Right cardiac atrium (tissue), 5 donors: ENCODE results near the gene MICU1. TPM values are rescaled to one million over a fixed set of nuclear protein-coding genes. Genes with fewer than 3 reads are reported as not detected.
"Not testable (repeated sequence)": the region's sequence is repeated elsewhere in the genome, so short reads cannot be mapped to it uniquely, and the experiment has no call there.

Source experiments
- ATAC-seq, 2 donors: fragments of 200-7000 bp; cut with Tn5 transposase; one replicate each; pipeline versions ENCODE4 v1.8.0 to v1.9.1; 2020; ENCODE audit warnings: moderate library complexity in 2 of 2, mild to moderate bottlenecking in 1 of 2
- DNase-seq, 3 donors: peaks; one replicate each; pipeline ENCODE4 v3.0.0-alpha.2; 2020
- H3K27ac ChIP-seq: one replicate; pipeline ENCODE4 v1.5.1; 2013; ENCODE audit warnings: mild to moderate bottlenecking, low read length, control low read depth, moderate library complexity
- H3K27me3 ChIP-seq: one replicate; pipeline ENCODE4 v1.6.1; 2013; ENCODE audit not compliant: control insufficient read depth, insufficient read depth
- H3K4me1 ChIP-seq: one replicate; pipeline ENCODE4 v1.6.1; 2013; ENCODE audit warnings: low read length; ENCODE audit not compliant: control insufficient read depth, insufficient read depth
- H3K4me3 ChIP-seq: one replicate; pipeline ENCODE4 v1.5.1; 2013; ENCODE audit warnings: low read length, control low read depth
- H3K9me3 ChIP-seq: one replicate; pipeline ENCODE4 v1.6.1; 2013; ENCODE audit warnings: low read length; ENCODE audit not compliant: control insufficient read depth
- WGBS: extraction: QIAGEN DNeasy Blood & Tissue Kit; methylation state at CpG from one replicate; pipeline ENCODE4 v1.1.7; 2013; 5-methylcytosine and 5-hydroxymethylcytosine counted together
- intact Hi-C, 4 donors: fragments of 100-400 bp; cut with DNase I; formaldehyde crosslinking; loops; one replicate each; pipeline versions ENCODE4 v1.11.0 to v1.14.0; 2022 to 2023
- polyA plus RNA-seq: library from polyadenylated mRNA; stranded (reverse); fragments of 200-250 nt; gene quantifications from one replicate; pipeline ENCODE4 v1.2.3, GENCODE V29; 2013
- total RNA-seq, 4 donors: library from RNA; stranded (reverse); fragmentation: NEBNext Ultra II Directional; extraction: Animal tissue kit (Norgen Biotek cat#: 25700); gene quantifications; one replicate each; pipeline ENCODE4 v1.2.1, GENCODE V29; 2021
- donor health status: healthy with polysubstance abuse.
- donor health status: DM: no; HTN: yes; CAD: no.
- donor health status: DM: no; HTN: no; CAD: no.
- donor health status: DM: no; HTN: yes; CAD: no; lungs with severe emphysema.
- donor health status: DM: yes; HTN: yes; CAD: no.

The MICU1 gene
- total and polyA plus RNA-seq, 5 donors, result 35.3 to 51.2 (median 42.0) TPM

- intact Hi-C loops, result no loop called here
- Histone ChIP-seq H3K4me1 (no peaks in the 10 kb centered on the region), H3K27ac (no peak overlapping the region), H3K27me3 (no peaks in the 10 kb centered on the region), H3K9me3 (no peaks in the 10 kb centered on the region), H3K4me3 (no peak overlapping the region)
- ATAC-seq (no peak), DNase-seq (no peak)
- 93% methylated on average over 3 of the region's 3 CpGs for WGBS
These were observed 64.1 kb downstream of the MICU1 start for GRCh38 chr10:72561745-72562166.

- Histone ChIP-seq H3K27me3 (no peaks in the 10 kb centered on the region), H3K9me3 (no peaks in the 10 kb centered on the region), H3K4me1 (no peaks in the 10 kb centered on the region), H3K27ac (no peak overlapping the region), H3K4me3 (no peak overlapping the region)
- WGBS, result 83% methylated on average over 1 of the region's 1 CpG
- DNase-seq (no peak), ATAC-seq (no peak)
- intact Hi-C loops, result no loop called here
These were observed 68.5 kb downstream of the MICU1 start for GRCh38 chr10:72557362-72557761.

GRCh38 chr10:72552857-72553256, 73.0 kb downstream of the MICU1 start:
- Histone ChIP-seq H3K27me3 (no peaks in the 10 kb centered on the region), H3K9me3 (no peaks in the 10 kb centered on the region), H3K27ac (no peak overlapping the region), H3K4me3 (no peak overlapping the region), H3K4me1 (no peaks in the 10 kb centered on the region)
- ATAC-seq, result peak; percentile 28 to 60
- intact Hi-C loops, result no loop called here
- no peak for DNase-seq

- Histone ChIP-seq H3K4me3 (no peak overlapping the region), H3K4me1 (no peaks in the 10 kb centered on the region), H3K27ac (no peak overlapping the region), H3K9me3 (no peaks in the 10 kb centered on the region), H3K27me3 (no peaks in the 10 kb centered on the region)
- no peak for ATAC-seq
- no peak for DNase-seq
- intact Hi-C loops, result no loop called here
- 97% methylated on average over 2 of the region's 2 CpGs for WGBS
These were observed 75.6 kb downstream of the MICU1 start for GRCh38 chr10:72550239-72550638.

GRCh38 chr10:72545546-72545945, 80.3 kb downstream of the MICU1 start:
- intact Hi-C loops, result no loop called here
- WGBS, result 85% methylated on average over 1 of the region's 1 CpG
- ATAC-seq, result no peak
- no peaks in the 10 kb centered on the region for H3K4me1 ChIP-seq
- H3K27ac ChIP-seq, result no peak overlapping the region
- no peaks in the 10 kb centered on the region for H3K9me3 ChIP-seq
- DNase-seq, result no peak
- no peak overlapping the region for H3K4me3 ChIP-seq
- no peaks in the 10 kb centered on the region for H3K27me3 ChIP-seq

- WGBS, result 93% methylated on average over 6 of the region's 6 CpGs
- H3K27ac ChIP-seq, H3K9me3 ChIP-seq, H3K4me3 ChIP-seq, intact Hi-C loops, H3K27me3 ChIP-seq, ATAC-seq, H3K4me1 ChIP-seq, DNase-seq: not testable (repeated sequence)
These were observed 82.0 kb downstream of the MICU1 start for GRCh38 chr10:72543855-72544254.

- ATAC-seq, result peak in 1 of 2 donors; percentile 44
These were observed 83.5 kb downstream of the MICU1 start for GRCh38 chr10:72542396-72542815.

GRCh38 chr10:72541337-72541736, 84.5 kb downstream of the MICU1 start:
- Histone ChIP-seq H3K4me3 (no peak overlapping the region), H3K4me1 (no peaks in the 10 kb centered on the region), H3K9me3 (no peaks in the 10 kb centered on the region), H3K27ac (no peak overlapping the region), H3K27me3 (no peaks in the 10 kb centered on the region)
- no peak for ATAC-seq
- no peak for DNase-seq
- intact Hi-C loops, result no loop called here

More at GRCh38 chr10:72542396-72542815, 83.5 kb downstream of the MICU1 start:
- peak in 2 of 3 donors; percentile 20 to 77 for DNase-seq
- H3K4me1 ChIP-seq, result no peaks in the 10 kb centered on the region
- H3K27ac ChIP-seq, result no peak overlapping the region
- intact Hi-C loops, result no loop called here
- no peaks in the 10 kb centered on the region for H3K9me3 ChIP-seq
- no peak overlapping the region for H3K4me3 ChIP-seq
- 69% methylated on average over 8 of the region's 8 CpGs for WGBS
- H3K27me3 ChIP-seq, result no peaks in the 10 kb centered on the region

GRCh38 chr10:72540193-72540807, 85.6 kb downstream of the MICU1 start:
- H3K27me3 ChIP-seq, result no peaks in the 10 kb centered on the region
- H3K4me3 ChIP-seq, result no peak overlapping the region
- intact Hi-C loops, result no loop called here

GRCh38 chr10:72539137-72539536, 86.7 kb downstream of the MICU1 start:
- Histone ChIP-seq H3K27ac (no peak overlapping the region), H3K4me1 (no peaks in the 10 kb centered on the region), H3K4me3 (no peak overlapping the region), H3K9me3 (no peaks in the 10 kb centered on the region), H3K27me3 (no peaks in the 10 kb centered on the region)
- no peak for DNase-seq
- intact Hi-C loops, result no loop called here
- ATAC-seq, result no peak
- 98% methylated on average over 1 of the region's 1 CpG for WGBS

More at GRCh38 chr10:72540193-72540807, 85.6 kb downstream of the MICU1 start:
- Histone ChIP-seq H3K27ac (no peak overlapping the region), H3K4me1 (no peaks in the 10 kb centered on the region), H3K9me3 (no peaks in the 10 kb centered on the region)
- DNase-seq, result no peak
- ATAC-seq, result no peak
- 98% methylated on average over 2 of the region's 2 CpGs for WGBS

- DNase-seq (no peak), ATAC-seq (no peak)
- no peaks in the 10 kb centered on the region for H3K27me3 ChIP-seq
- H3K27ac ChIP-seq, result no peak overlapping the region
- no peak overlapping the region for H3K4me3 ChIP-seq
- intact Hi-C loops, result no loop called here
- H3K9me3 ChIP-seq, result no peaks in the 10 kb centered on the region
- H3K4me1 ChIP-seq, result no peaks in the 10 kb centered on the region
These were observed 100.2 kb downstream of the MICU1 start for GRCh38 chr10:72525689-72526088.

- Histone ChIP-seq H3K4me1 (no peaks in the 10 kb centered on the region), H3K4me3 (no peak overlapping the region), H3K27me3 (no peaks in the 10 kb centered on the region), H3K27ac (no peak overlapping the region), H3K9me3 (no peaks in the 10 kb centered on the region)
- intact Hi-C loops, result no loop called here
- ATAC-seq (no peak), DNase-seq (no peak)
- 69% methylated on average over 5 of the region's 5 CpGs for WGBS
These were observed 100.6 kb downstream of the MICU1 start for GRCh38 chr10:72525277-72525676.
